NCI-H2227 (cell line): ENCODE measurements around the gene BBS9.

Source experiments
- DNase-seq: peaks from one replicate; lab custom pipeline; 2025; ENCODE audit not compliant: unreplicated experiment; lab: John Stamatoyannopoulos, UW

The BBS9 gene

DNA sequence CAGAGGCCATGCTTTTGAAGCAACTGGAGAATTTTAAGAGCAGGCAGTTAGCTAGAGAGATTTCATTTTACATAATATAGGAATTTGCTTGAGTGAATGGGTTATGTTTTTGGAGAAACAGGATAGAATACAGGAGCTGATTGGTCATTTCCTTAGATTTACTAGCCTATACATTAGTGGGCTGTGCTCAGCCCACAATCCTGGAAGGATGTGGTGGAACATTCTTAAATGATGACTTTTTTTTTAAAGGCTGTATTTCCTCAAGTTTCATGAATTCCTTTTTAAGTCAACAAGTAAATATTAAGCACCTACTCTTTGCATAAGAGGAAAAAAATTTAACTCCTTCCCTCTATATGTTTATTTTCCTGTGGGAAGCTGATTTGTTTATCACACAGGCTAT, 461.6 kb downstream of the BBS9 start:
- DNase-seq, result no peak

GRCh38 chr7:33591490-33591889, 462.1 kb downstream of the BBS9 start:
- DNase-seq, result no peak

DNA sequence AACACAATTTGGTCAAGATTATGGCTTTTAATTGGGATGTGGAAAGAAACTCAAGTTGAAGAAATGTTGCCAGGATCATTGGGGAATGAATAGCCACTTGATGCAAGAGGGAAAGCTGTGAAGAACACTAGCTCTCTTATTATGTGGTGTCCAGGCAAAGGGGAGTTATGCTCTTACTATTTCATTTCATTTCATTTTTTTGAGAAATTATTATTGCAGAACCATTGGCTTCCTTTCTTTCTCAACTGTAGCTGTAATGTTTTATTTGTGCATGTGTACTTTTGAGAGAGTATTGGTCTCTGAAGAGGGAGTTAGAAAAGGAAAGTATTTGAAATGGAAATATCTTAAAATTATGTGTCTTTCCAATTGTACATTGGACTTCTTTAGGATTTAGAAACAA, 463.4 kb downstream of the BBS9 start:
- DNase-seq, result no peak

DNA sequence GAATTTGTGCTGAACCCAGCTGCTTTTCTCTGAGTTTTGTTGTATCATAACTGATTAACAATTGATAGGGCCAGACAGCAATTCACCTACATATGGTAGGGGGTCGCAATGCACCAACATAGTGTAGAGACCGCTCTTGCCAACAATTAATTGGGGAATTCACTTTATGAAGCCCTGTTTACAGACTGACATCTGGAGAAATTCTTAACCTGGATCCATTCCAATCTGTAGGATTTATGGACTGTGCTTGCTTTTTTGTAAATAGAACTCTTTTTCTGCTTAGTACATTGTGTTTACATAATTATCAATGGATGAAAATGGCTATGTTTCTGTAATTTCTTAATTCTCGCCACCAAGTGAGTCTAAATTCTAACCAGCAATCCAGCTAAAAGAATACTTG, 464.2 kb downstream of the BBS9 start:
- DNase-seq, result no peak

DNA sequence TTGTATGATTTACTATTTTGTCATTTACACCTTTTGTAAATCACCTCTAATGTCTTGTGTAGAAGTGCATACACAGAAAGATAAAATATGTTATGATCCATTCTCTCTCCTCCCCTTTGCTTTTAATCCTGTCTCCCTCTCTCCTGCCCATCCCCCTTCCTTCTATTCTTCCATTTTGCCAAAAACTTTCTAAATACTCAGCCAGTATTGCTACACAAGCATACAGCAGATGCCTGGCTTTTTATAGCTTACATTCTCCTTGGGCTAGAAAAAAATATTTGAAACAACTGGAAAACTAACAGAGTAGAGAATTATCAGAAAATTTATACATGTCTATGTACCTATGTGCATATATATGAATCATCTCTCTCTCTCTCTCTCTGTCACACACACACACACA, 467.3 kb downstream of the BBS9 start:
- DNase-seq, result no peak

- no peak for DNase-seq
These were observed 467.8 kb downstream of the BBS9 start for GRCh38 chr7:33597181-33597580.

DNA sequence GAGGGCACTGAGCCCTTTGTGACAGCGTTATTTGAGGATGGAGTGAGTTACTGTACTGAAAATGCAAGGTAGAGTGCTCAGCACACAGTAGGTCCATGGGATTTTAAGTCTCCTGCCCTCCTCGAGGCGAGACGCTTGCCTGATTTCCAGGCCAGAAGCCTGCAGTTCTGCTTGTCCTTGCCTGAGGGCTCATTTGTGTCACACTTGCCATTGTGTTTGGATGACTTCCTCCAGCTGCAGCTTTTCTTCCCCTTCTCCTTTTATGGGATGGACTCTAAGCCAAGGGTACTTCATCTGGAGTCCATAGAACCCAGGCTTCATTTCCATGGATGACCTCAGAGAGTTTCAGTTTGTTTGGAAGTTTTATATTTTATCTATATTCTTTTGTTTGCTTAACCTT, 471.7 kb downstream of the BBS9 start:
- DNase-seq, result no peak

DNA sequence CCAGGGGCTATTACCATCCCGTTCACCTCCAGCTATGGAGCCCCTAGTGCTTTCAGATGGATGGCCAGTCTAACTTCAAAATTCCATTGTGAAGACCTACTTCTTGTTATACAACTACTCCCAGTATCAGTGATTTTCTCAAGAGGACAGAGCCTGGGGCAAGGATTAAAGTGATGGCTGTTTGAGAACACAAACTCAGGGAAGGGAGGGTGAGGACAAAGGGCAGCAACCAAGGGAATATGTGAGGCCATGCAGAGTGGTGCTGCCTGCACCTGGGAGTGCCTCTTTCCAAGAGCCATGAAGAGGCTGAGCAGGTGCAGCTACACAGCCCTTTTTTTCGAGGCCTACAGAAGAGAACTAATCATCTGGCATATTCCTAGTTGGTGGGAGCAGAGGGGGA, 472.5 kb downstream of the BBS9 start:
- no peak for DNase-seq

GRCh38 chr7:33604056-33604455, 474.7 kb downstream of the BBS9 start:
- DNase-seq, result no peak

DNA sequence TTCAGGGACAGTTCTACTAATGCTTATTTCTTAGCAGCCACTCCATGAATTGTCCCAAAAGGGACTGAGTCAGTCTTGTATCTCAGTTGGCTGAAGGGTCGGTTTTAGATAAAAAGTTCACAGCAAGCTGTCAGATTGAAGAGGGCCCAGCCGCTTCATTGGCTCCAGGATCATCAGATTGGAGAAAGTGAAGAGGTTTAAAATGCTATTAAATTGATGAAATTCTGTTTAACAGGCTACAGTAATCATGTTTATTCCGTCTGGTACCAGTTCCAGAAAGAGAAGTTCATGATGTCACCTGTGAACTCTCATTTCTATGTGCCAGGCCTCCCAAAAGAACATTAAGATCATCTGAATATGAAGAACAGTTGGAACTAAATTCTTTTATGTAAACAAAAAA, 481.6 kb downstream of the BBS9 start:
- no peak for DNase-seq

DNA sequence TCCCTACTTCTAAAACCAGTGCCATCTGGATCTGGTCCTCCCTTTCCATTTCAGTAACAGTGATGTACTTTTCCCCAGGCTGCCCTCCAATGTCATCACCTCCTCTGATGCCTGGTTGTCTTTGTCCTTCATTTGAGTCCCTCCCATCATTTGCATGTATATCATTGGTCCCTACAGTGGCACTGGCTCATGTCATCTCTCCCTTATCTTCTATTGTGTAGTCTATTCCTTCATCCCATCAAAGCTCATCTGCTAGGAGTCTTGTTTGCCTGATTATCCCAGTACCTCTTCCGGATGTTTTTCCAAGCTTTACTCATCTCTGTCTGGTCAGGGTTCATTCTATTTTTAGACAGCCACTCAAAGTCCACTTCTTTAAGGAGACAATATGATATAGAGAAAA, 483.1 kb downstream of the BBS9 start:
- DNase-seq, result no peak

DNA sequence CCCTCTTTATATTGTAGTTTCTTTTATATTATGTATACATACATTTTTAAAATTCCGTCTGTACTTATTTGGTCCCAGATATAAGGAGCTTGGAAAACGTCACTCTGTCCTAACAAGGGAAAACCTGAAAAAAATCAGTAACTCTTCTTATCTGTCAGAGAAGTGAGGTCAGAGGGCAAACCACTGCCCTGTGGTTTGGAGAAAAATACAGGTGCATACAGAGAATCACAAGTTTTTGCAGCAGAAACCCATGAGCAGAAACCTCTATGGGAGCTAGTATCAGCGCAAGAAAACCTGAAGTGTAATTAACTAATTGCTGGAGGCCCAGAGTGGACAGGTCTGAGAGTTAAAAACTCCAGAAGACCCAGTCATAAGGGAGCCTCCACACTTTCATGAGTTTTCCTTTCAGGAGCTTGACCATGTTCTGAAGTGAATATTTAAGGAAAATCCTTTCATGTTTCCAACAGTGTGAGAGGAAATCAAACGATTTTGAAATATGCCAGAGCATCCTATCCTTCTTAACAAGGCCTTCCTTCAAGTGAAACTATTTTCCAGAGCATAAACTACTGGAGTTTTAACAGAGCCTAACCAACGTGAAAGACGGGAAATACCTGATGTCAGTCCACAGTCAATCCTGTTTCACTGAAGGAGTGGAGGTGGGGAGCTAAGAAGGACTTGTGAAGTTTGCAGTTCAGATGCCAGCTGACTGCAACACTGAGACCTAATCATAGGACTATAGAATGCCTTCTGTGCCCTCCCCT, 485.2 kb downstream of the BBS9 start:
- no peak for DNase-seq

GRCh38 chr7:33616752-33617151, 487.4 kb downstream of the BBS9 start:
- no peak for DNase-seq

DNA sequence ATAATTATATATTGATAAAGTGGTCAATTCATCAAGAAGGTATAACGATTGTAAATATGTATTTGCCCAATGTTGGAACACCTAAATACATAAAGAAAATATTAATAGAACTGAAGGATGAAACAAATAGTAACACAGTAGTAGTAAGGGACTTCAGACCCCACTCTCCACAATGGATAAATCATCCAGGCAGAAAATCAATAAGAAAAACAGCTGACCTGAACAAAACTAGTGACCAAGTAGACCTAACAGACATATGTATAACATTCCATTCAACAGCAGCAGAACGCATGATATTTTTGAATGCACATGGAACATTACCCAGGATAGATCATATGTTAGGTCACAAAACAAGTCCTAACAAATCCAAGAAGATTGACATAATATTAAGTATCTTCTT, 489.9 kb downstream of the BBS9 start:
- DNase-seq, result no peak

DNA sequence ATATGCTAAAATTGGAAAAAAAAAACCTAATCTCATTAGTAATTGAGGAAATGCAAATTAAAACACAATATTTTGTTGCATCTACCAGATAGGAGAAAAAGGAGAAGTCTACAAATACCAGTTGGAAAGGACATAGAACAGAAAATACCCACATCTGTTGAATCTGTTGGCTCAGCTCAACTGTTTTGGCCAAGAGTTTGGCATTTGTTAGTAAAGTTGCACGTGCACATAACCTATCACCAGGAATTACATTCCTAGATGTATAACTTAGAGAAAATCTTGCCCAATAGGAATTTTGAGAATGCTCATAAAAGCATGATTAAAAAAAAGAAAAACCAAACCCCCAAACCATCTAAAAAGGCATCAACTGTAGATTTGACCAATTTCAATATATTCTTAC, 493.9 kb downstream of the BBS9 start:
- DNase-seq, result no peak

DNA sequence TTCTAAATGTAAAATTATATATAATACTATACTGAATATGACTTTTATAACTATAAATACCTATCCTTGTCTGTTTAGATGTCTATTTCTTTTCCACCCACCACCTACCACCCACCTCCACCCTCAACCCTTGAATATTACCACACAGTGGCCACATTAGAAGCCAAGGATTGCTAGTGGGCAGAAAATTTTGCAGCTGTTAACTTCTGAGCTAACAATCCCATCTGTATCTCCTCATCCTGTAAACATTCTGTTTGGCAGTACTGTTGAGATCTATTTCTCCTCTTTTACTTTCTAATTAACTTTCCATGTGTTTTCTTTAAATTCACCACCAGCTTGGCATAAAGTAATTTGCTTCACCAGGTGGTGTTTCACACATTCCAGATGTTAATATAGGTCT, 494.9 kb downstream of the BBS9 start:
- DNase-seq, result no peak

GRCh38 chr7:33626869-33627268, 497.5 kb downstream of the BBS9 start:
- no peak for DNase-seq

GRCh38 chr7:33627741-33628140, 498.4 kb downstream of the BBS9 start:
- DNase-seq, result no peak

GRCh38 chr7:33628894-33629293, 499.5 kb downstream of the BBS9 start:
- DNase-seq, result no peak

DNA sequence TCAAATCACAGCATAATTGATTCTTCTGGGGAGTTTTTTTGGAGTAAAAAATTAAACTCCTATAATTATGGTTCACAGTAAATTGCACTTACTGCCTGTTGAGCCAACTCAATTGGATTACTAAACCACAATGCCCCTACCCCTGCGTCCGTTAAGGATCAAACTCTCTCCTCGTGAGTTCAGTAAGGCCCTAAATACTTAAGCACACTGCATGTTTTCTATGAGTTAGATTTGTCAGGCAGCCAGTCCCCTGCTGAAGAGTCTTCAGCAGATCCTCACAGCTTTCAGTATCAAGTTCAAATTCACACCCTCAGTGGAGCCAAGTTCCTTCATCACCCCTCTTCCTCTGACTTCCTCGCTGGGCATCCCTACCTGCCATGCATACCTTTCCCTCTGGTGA, 501.0 kb downstream of the BBS9 start:
- DNase-seq, result no peak

- no peak for DNase-seq
These were observed 503.0 kb downstream of the BBS9 start for GRCh38 chr7:33632322-33632721.

DNA sequence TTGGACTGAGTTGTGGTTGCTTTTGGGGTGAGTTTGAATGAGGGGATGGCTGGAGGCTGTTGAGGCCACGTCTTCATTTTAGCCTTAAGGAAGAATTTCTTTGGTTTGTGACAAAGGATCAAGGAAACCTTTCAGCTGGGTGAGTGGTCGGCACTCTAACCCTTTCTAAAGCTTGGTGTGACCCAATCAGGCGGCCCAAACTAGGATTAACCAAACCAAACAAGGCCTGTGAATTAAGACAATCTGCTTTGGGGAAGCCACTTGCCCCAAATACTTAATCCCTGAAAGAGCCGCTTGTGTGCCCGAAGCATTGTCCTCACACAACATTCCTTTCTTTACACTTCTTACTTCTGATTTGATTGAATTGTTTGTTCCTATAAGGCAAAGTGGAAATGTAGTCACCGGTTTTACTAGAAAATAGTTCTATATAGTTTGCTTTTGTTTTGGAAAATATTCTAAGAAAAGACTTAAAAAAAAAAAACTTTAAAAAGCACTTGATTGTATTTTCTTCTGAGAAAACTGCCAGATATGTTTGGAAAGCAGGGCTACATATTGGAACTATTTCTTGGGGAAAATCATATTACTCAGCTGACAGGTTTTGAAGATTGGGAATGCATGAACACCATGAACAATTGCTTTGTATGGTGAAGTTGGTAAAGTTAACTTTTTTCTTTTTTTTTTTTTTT, 503.6 kb downstream of the BBS9 start:
- DNase-seq, result no peak

DNA sequence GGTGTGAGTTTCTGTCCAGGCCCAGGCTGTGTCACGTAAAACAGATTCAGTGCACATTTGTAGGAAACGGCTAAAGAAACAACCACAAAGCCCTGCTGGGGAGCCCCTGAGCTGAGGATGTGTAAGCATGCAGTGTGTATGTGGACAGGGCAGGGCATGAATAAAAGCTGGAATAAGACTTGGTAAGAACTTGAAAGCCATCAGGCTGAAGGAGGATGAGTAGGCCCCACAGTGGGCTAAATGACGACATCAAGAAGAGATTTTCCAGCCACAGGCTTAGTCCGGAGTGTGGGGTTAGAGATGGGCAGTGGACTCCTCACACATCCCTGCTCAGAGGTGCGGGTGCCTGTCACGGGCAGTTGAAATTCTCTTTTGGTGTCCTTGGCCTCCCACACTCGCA, 505.2 kb downstream of the BBS9 start:
- DNase-seq, result no peak
